Measurements from ENCODE around the gene SYCP2.
"Not testable (repeated sequence)": the region's sequence is repeated elsewhere in the genome, so short reads cannot be mapped to it uniquely, and the experiment has no call there.

The SYCP2 gene

GRCh38 chr20:59891581-59891980 lies 41.9 kb downstream of the SYCP2 start:
- DNase-seq = no peak

- DNase-seq = not testable (repeated sequence)
These were observed 43.4 kb downstream of the SYCP2 start for GRCh38 chr20:59890035-59890434.

GRCh38 chr20:59888050-59888449 lies 45.4 kb downstream of the SYCP2 start:
- DNase-seq = no peak

GRCh38 chr20:59884494-59884893 lies 48.9 kb downstream of the SYCP2 start:
- no peak for DNase-seq

GRCh38 chr20:59880198-59880597 lies 53.2 kb downstream of the SYCP2 start:
- no peak for DNase-seq

- DNase-seq = no peak
These were observed 60.0 kb downstream of the SYCP2 start for GRCh38 chr20:59873409-59873808.

- no peak for DNase-seq
These were observed 62.3 kb downstream of the SYCP2 start for GRCh38 chr20:59871096-59871495.

- no peak for DNase-seq
These were observed 67.1 kb downstream of the SYCP2 start for GRCh38 chr20:59866338-59866737.

GRCh38 chr20:59864726-59865125 lies 68.7 kb downstream of the SYCP2 start:
- no peak for DNase-seq

GRCh38 chr20:59863058-59863457 lies 70.4 kb downstream of the SYCP2 start:
- DNase-seq = no peak

GRCh38 chr20:59861401-59861800 lies 72.0 kb downstream of the SYCP2 start:
- DNase-seq = no peak

- DNase-seq = no peak
These were observed 75.0 kb downstream of the SYCP2 start for GRCh38 chr20:59858425-59858824.

- no peak for DNase-seq
These were observed 75.5 kb downstream of the SYCP2 start for GRCh38 chr20:59857966-59858365.

- not testable (repeated sequence) for DNase-seq
These were observed 76.5 kb downstream of the SYCP2 start for GRCh38 chr20:59856941-59857340.

- DNase-seq = not testable (repeated sequence)
These were observed 76.9 kb downstream of the SYCP2 start for GRCh38 chr20:59856526-59856925.

GRCh38 chr20:59850018-59850641 lies 83.3 kb downstream of the SYCP2 start:
- peak; percentile 7 for DNase-seq

- no peak for DNase-seq
These were observed 85.3 kb downstream of the SYCP2 start for GRCh38 chr20:59848182-59848581.

GRCh38 chr20:59845472-59845871 lies 88.0 kb downstream of the SYCP2 start:
- DNase-seq = no peak

GRCh38 chr20:59839400-59839799 lies 94.0 kb downstream of the SYCP2 start:
- no peak for DNase-seq

- DNase-seq = no peak
These were observed 95.6 kb downstream of the SYCP2 start for GRCh38 chr20:59837623-59838394.

GRCh38 chr20:59836767-59837166 lies 96.7 kb downstream of the SYCP2 start:
- DNase-seq = no peak

GRCh38 chr20:59835448-59836395 lies 97.7 kb downstream of the SYCP2 start:
- DNase-seq = no peak

- DNase-seq = no peak
These were observed 98.4 kb downstream of the SYCP2 start for GRCh38 chr20:59835057-59835447.

Data from CD4-positive, alpha-beta T cell treated with Interleukin-10 for 1 hour (primary cell).